Neural progenitor cell (in vitro differentiated cells): ENCODE data around the gene CFAP74. TPM values are rescaled to one million over a fixed set of nuclear protein-coding genes. Genes with fewer than 3 reads are reported as not detected.

Experiments
- DNase-seq: peaks from one replicate; pipeline ENCODE4 v3.0.0-alpha.2; 2016; ENCODE audit warnings: low spot score
- H2AFZ ChIP-seq: fragments of 200-600 bp; sonication (generic); replicated peaks from 2 replicates; pipeline ENCODE4 v1.6.1; 2016; ENCODE audit warnings: antibody characterized with exemption
- H3F3A ChIP-seq: fragments of 200-600 bp; sonication (generic); 2 replicates; pipeline ENCODE4 v1.6.1; 2016; ENCODE audit warnings: antibody characterized with exemption, low read depth
- H3K27ac ChIP-seq: fragments of 200-600 bp; sonication (generic); 2 replicates; pipeline ENCODE4 v1.5.1; 2016; ENCODE audit warnings: mild to moderate bottlenecking
- H3K27me3 ChIP-seq: fragments of 200-600 bp; sonication (generic); 2 replicates; pipeline ENCODE4 v1.6.1; 2016; ENCODE audit warnings: mild to moderate bottlenecking, moderate library complexity
- H3K36me3 ChIP-seq: fragments of 200-600 bp; sonication (generic); 2 replicates; pipeline ENCODE4 v1.5.1; 2016
- H3K4me1 ChIP-seq: fragments of 200-600 bp; sonication (generic); 2 replicates; pipeline ENCODE4 v1.6.1; 2016; ENCODE audit warnings: mixed run types
- H3K4me2 ChIP-seq: fragments of 200-600 bp; sonication (generic); 2 replicates; pipeline ENCODE4 v1.6.1; 2016
- H3K4me3 ChIP-seq: fragments of 200-600 bp; sonication (generic); 2 replicates; pipeline ENCODE4 v1.5.1; 2016
- H3K79me2 ChIP-seq: fragments of 200-600 bp; sonication (generic); 2 replicates; pipeline ENCODE4 v1.6.1; 2016; ENCODE audit warnings: low read depth
- H3K9ac ChIP-seq: fragments of 200-600 bp; sonication (generic); 2 replicates; pipeline ENCODE4 v1.6.1; 2016
- H3K9me3 ChIP-seq: fragments of 200-600 bp; sonication (generic); 2 replicates; pipeline ENCODE4 v1.5.1; 2016; ENCODE audit warnings: low read depth
- H4K20me1 ChIP-seq: fragments of 200-600 bp; sonication (generic); 2 replicates; pipeline ENCODE4 v1.6.1; 2016; ENCODE audit warnings: low read depth
- H3K27ac Mint-ChIP-seq: 3 replicates; pipeline ENCODE4 v1.8.0; 2021; ENCODE audit warnings: mixed read lengths
- H3K27me3 Mint-ChIP-seq: 2 replicates; pipeline ENCODE4 v1.8.0; 2022; ENCODE audit warnings: low read depth, mild to moderate bottlenecking, inconsistent platforms, moderate library complexity, mixed read lengths; ENCODE audit not compliant: insufficient read depth
- H3K36me3 Mint-ChIP-seq: 3 replicates; pipeline ENCODE4 v1.8.0; 2021; ENCODE audit warnings: mixed read lengths
- H3K4me1 Mint-ChIP-seq: 3 replicates; pipeline ENCODE4 v1.8.0; 2021; ENCODE audit warnings: mixed read lengths
- H3K4me3 Mint-ChIP-seq: 3 replicates; pipeline ENCODE4 v1.8.0; 2021; ENCODE audit warnings: mild to moderate bottlenecking, moderate library complexity, mixed read lengths
- H3K9me3 Mint-ChIP-seq: 3 replicates; pipeline ENCODE4 v1.8.0; 2020; ENCODE audit warnings: mixed read lengths
- CTCF ChIP-seq: fragments of 200-600 bp; sonication (generic); IDR thresholded peaks from 2 replicates; pipeline ENCODE4 v1.5.1; 2017; ENCODE audit warnings: antibody characterized with exemption, mild to moderate bottlenecking
- EZH2 ChIP-seq: fragments of 200-600 bp; sonication (generic); IDR thresholded peaks from 2 replicates; pipeline ENCODE4 v1.6.1; 2017; ENCODE audit warnings: antibody characterized with exemption, mild to moderate bottlenecking, moderate library complexity
- EZH2phosphoT487 ChIP-seq: fragments of 200-600 bp; sonication (generic); IDR thresholded peaks from 2 replicates; pipeline ENCODE4 v1.6.1; 2017; ENCODE audit warnings: antibody characterized with exemption
- total RNA-seq: library from RNA; depleted of rRNA; stranded (reverse); fragments of >200 nt; gene quantifications from 2 replicates; pipeline ENCODE4 v1.2.3, GENCODE V29; 2015; ENCODE audit warnings: low replicate concordance

The CFAP74 gene
- total RNA-seq, 1 donor from 2014 or later = not detected

GRCh38 chr1:1941868-1942752 is 61.5 kb downstream of the CFAP74 start:
- Histone ChIP-seq H2AFZ (no peak overlapping the region), H3K9ac (no peak overlapping the region), H3K4me1 (no peaks in the 10 kb centered on the region), H4K20me1 (no peaks in the 10 kb centered on the region), H3K27me3 (peaks cover 4% of the 10 kb centered on the region), H3K9me3 (no peaks in the 10 kb centered on the region), H3K4me3 (no peak overlapping the region), H3K36me3 (no peaks in the 10 kb centered on the region), H3F3A (no peaks in the 10 kb centered on the region), H3K79me2 (no peaks in the 10 kb centered on the region), H3K4me2 (no peak overlapping the region), H3K27ac (no peak overlapping the region)
- H3K27me3 Mint-ChIP-seq = peaks cover 8% of the 10 kb centered on the region
- H3K27ac Mint-ChIP-seq = no peak overlapping the region
- no peaks in the 10 kb centered on the region for H3K9me3 Mint-ChIP-seq
- H3K4me3 Mint-ChIP-seq = peak overlapping the region; percentile 46
- no peak for DNase-seq
- H3K36me3 Mint-ChIP-seq = no peaks in the 10 kb centered on the region
- TF ChIP-seq EZH2phosphoT487 (no peak), CTCF (no peak), EZH2 (no peak)
- peaks cover 12% of the 10 kb centered on the region for H3K4me1 Mint-ChIP-seq

- no peaks in the 10 kb centered on the region for H3F3A ChIP-seq
- peaks cover 6% of the 10 kb centered on the region for H3K27me3 Mint-ChIP-seq
- H3K79me2 ChIP-seq = no peaks in the 10 kb centered on the region
- peak; percentile 1 for DNase-seq
- no peak overlapping the region for H3K9ac ChIP-seq
- H3K27me3 ChIP-seq = peaks cover 4% of the 10 kb centered on the region
- H3K4me3 Mint-ChIP-seq = no peak overlapping the region
- no peaks in the 10 kb centered on the region for H3K9me3 Mint-ChIP-seq
- H3K36me3 Mint-ChIP-seq = no peaks in the 10 kb centered on the region
- H3K9me3 ChIP-seq = no peaks in the 10 kb centered on the region
- H3K36me3 ChIP-seq = no peaks in the 10 kb centered on the region
- H3K27ac ChIP-seq = no peak overlapping the region
- no peaks in the 10 kb centered on the region for H3K4me1 ChIP-seq
- TF ChIP-seq CTCF (no peak), EZH2 (no peak), EZH2phosphoT487 (no peak)
- no peak overlapping the region for H3K4me3 ChIP-seq
- H3K4me1 Mint-ChIP-seq = peaks cover 12% of the 10 kb centered on the region
- no peaks in the 10 kb centered on the region for H4K20me1 ChIP-seq
- H3K27ac Mint-ChIP-seq = no peak overlapping the region
- H3K4me2 ChIP-seq = no peak overlapping the region
- H2AFZ ChIP-seq = no peak overlapping the region
Measured at GRCh38 chr1:1941211-1941841, 62.3 kb downstream of the CFAP74 start.

GRCh38 chr1:1940123-1940425 is 63.5 kb downstream of the CFAP74 start:
- H3K9me3 Mint-ChIP-seq = no peaks in the 10 kb centered on the region
- no peak for TF ChIP-seq EZH2
- TF ChIP-seq CTCF = no peak
- TF ChIP-seq EZH2phosphoT487 = no peak
- Histone ChIP-seq H3K9ac (no peak overlapping the region), H3K36me3 (no peaks in the 10 kb centered on the region), H3F3A (no peaks in the 10 kb centered on the region), H4K20me1 (no peaks in the 10 kb centered on the region), H2AFZ (no peak overlapping the region), H3K27me3 (peaks cover 4% of the 10 kb centered on the region), H3K9me3 (no peaks in the 10 kb centered on the region), H3K4me2 (no peak overlapping the region), H3K27ac (no peak overlapping the region), H3K4me3 (no peak overlapping the region), H3K79me2 (no peaks in the 10 kb centered on the region), H3K4me1 (no peaks in the 10 kb centered on the region)
- H3K4me3 Mint-ChIP-seq = no peak overlapping the region
- H3K27ac Mint-ChIP-seq = no peak overlapping the region
- H3K4me1 Mint-ChIP-seq = peaks cover 12% of the 10 kb centered on the region
- no peaks in the 10 kb centered on the region for H3K36me3 Mint-ChIP-seq
- peaks cover 4% of the 10 kb centered on the region for H3K27me3 Mint-ChIP-seq
- DNase-seq = no peak
